Stimulated activated naive CD4-positive, alpha-beta T cell treated with Interleukin-2 at 50 U/mL for 16 hours (primary cell): ENCODE data around the gene TGFBR3.

Source experiments
- DNase-seq: peaks from one replicate; lab custom pipeline; 2025; lab: John Stamatoyannopoulos, UW

TGFBR3 gene

DNA sequence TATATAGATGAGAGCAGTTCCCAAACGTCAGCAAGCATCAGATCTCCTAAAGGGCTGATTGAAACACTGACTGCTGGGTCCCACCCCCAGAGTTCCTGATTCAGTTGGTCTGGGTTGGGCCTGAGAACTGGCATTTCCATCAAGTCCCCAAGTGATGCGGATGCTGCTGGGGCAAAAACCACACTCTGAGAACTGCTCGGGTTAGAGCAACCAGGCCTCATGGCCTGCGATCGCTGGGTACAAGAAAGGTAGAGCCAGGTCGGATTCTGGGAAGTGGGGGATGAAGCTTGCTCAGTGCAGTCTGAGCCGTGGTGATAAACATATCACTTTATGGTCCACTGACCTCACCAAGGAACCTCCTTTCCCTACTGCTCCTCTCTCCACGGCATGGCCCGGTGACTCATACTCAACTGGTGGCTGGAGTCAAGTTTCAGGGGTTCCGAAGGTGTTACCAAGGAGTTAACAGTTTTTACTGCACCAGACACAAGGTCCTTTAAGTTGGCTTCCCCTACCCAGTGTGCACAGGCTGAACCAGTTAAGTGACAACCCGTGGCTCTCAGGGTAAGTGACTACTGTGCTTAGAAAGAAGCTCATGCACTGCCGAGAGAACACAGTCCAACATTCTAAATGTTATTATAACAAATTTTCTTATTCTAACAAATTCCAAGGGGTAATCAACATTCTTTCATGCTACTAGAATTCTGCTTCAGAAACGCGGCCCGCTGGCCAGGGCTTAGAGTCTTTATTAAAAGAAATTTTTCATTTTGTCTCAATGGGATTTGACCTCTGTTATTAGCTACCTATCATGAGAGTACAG, 153.5 kb downstream of the TGFBR3 start:
- no peak for DNase-seq

GRCh38 chr1:91731815-91732214, 154.1 kb downstream of the TGFBR3 start:
- DNase-seq = peak; percentile 59

GRCh38 chr1:91730801-91731732, 154.9 kb downstream of the TGFBR3 start:
- peak; percentile 26 for DNase-seq

GRCh38 chr1:91729621-91730358, 156.2 kb downstream of the TGFBR3 start:
- no peak for DNase-seq

DNA sequence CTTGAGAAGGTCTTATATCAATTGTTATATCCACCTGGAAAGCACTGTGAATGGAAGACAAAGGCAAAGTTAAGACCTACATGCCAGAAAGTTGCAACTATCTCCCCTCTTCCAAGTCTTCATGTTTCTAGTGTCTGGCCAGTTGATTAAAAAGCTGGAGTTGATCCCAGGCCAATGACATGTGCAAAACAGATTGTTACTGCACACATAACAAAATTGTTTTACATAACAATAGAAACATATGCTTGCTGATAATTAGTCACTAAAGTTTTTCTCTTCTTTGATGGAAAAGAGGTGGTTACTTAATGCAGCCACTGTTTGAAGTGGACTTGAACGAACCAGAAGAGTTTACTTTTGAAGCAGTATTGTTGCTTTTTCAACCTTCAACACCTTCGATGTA, 158.2 kb downstream of the TGFBR3 start:
- DNase-seq = no peak

DNA sequence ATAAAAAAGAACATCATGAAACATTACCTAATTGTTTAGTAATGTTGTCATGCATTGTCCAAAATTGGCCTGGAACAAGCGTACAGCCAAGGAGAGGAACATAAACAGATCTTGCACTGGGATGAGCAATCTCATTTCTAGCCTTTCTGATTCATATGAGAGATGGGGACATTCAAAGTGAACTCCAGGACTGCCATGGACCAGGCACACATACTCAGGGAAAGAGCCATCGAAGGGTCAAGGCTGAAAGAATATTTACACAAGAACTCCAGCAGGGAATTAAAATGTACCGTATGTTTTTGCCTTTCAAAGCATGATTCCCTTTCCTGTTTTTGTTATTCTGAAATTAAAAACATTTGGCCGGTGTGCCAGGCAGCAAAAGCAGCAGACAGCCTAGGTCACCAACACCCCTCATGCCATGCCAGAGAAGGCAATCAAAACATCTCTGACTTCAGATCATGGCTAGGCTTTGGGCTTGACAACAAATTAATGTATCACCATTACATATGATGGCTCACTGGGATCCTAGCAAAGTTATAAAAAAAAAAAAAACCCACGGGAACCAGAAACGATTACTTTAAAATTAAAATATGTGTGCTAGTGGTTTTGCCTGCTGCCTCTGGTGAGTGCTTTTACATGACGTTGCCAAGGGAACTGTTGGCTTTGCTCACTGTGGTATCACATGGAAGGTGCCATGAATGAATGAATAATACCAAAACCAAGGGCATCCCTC, 159.8 kb downstream of the TGFBR3 start:
- DNase-seq = no peak

DNA sequence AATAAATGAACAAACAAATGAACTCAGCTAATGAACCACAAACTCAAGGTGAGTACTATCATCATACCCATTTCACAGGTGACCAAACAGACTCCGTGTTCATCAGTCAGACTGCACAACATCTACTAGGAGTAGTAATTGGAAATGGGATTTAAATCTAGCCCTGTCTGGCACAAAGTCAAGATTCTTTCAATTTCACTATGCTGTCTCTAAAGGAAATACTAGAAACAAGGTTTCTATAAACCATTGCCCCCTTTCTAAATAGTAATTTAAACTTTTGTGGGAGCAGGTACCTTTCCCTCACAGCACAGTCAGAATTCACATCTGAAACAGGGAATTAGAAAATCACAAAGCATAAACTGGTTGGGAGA, 160.3 kb downstream of the TGFBR3 start:
- DNase-seq = no peak

GRCh38 chr1:91724644-91725043, 161.3 kb downstream of the TGFBR3 start:
- DNase-seq = no peak

GRCh38 chr1:91724231-91724630, 161.7 kb downstream of the TGFBR3 start:
- no peak for DNase-seq

DNA sequence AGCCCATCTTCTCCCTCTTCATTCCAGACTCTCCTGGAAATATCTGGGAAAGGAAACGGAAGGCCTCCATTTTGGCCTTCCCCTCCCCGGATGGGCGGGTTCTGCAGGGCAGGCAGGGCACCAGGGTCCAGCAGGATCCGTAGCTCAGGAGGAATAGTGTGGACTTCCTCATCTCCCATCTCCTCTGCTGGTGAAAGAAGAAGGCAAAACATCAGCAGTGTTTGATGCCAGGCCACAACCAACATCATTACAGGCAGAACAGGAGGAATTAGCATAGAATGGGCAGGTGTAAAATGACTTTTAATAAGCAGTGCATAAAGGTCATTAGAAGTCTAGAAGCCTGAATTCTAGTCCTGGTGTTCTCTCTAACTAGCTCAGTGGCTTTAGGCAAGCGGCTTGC, 165.9 kb downstream of the TGFBR3 start:
- no peak for DNase-seq

- no peak for DNase-seq
These were observed 167.1 kb downstream of the TGFBR3 start for GRCh38 chr1:91718877-91719276.

DNA sequence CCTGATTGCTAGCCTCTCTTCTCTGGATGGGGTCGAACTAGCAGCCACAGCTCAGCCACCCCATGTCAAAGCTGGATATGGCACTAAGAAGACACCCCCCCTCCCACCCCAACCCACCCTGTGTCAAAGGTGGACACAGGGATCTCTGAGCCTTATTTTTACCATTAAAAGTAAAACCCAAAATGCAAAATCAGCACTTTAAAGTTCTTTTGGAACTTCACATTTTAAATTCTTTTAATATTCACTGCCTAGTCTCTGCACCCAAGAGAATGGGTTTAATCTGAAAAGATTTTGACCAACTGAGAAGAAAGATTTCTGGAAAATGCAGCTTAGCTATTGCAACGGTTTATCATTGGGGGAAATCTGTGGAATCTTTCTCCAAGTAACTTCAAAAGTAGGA, 167.6 kb downstream of the TGFBR3 start:
- DNase-seq = no peak

DNA sequence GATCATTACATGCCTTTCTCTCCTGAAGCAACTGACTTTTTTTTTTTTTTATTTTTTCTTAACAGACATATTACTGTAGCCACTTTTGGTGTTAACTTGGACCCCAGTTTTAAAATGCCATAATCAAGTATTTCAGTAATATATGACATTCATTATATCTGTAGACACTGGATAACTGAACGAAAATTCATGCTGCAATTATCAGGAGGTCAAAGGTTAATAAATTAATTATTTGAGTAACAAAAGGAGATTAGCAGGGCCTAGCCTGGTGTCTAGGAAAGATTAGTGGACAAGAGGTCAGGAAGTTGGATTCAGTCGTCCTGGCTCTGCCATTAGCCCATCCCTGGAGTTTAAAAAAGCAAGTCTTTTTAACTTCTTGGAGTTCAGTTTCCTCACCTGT, 168.1 kb downstream of the TGFBR3 start:
- no peak for DNase-seq

- DNase-seq = no peak
These were observed 169.6 kb downstream of the TGFBR3 start for GRCh38 chr1:91716339-91716738.

GRCh38 chr1:91715416-91716000, 170.4 kb downstream of the TGFBR3 start:
- no peak for DNase-seq

DNA sequence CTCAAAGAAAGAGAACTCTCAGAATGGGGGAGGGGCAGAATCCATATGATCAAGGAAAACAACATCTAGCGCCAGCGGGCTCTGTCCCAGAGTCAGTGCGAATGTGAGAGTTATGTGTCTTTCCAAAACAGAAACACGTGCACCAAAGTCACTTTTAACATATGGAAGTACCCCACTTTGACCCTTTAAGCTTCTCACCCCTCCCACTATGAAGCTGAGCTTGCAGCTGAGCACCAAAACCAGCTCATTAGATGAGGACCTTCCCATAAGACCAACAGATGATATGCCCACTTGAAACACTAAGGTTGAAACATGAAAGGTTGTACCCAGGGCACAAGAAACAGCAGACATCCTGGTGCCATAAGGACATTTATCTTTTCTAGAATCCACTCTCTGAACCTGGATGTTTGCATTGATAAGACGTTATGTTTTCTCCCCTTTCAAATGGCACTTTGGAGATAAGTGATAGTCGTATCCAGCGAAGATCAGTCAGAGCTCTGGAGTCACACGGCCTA, 171.0 kb downstream of the TGFBR3 start:
- DNase-seq = no peak

- DNase-seq = peak; percentile 51
These were observed 172.7 kb downstream of the TGFBR3 start for GRCh38 chr1:91712981-91713841.

DNA sequence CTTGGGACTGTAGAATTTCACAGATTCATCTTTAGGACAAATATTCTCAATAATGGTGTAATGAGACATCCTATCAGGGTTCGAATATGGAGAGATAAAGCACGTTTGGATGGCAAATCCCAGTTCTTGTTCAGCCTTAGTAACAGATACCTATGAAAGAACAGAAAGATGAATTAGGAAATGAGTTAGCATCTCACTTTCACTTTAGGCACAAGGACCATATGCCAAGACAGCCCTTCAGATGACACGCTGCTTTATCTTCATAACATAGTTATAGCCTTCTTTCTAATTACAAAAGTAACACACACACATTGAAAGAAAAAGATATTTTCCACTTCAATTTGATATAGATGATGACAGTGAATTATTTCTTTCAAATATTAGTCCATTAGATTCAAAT, 173.6 kb downstream of the TGFBR3 start:
- DNase-seq = no peak

DNA sequence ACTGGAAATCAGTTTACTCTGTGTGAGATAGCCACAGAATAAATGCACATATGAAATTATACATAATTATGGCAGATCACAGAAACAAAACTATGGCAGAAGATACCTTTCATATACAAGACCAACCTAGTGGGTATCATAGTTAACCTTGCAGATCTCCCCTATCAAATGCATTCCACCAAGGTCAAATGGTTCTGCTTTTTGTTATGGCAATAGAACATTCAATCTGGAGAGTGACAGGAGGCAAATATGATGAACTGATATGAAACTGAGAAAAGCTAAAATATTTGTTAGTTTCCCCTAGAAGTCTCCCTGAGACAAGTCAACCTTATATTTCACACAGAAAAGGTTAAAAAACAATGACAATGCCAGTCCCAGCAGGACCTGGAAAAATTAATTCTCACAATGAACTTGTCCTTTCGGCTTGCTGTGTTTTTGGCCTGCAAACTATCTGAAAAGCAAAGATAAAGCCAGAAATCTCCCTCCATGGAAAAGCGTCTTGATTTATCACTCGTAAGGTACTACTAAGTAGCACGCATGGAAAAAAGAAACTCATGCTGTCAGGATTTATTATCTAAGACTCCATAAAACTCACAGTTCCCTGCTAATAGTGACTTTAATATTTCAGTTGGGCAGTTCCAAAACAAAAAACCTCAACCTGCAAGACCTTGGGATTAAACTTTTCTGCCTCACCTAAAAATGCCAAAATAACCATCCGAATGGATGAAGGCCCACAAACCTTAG, 174.3 kb downstream of the TGFBR3 start:
- no peak for DNase-seq
